Urothelium cell line (cell line): Measurements from ENCODE around the gene DTNB.

Experiments
- DNase-seq: peaks from one replicate; pipeline ENCODE4 v3.0.0; 2011; ENCODE audit warnings: low spot score, mixed read lengths
- FAIRE-seq: peaks from 2 replicates; lab custom pipeline; 2011; peaks lifted over from hg19 to GRCh38; lab: Jason Lieb, UNC

The DTNB gene

DNA sequence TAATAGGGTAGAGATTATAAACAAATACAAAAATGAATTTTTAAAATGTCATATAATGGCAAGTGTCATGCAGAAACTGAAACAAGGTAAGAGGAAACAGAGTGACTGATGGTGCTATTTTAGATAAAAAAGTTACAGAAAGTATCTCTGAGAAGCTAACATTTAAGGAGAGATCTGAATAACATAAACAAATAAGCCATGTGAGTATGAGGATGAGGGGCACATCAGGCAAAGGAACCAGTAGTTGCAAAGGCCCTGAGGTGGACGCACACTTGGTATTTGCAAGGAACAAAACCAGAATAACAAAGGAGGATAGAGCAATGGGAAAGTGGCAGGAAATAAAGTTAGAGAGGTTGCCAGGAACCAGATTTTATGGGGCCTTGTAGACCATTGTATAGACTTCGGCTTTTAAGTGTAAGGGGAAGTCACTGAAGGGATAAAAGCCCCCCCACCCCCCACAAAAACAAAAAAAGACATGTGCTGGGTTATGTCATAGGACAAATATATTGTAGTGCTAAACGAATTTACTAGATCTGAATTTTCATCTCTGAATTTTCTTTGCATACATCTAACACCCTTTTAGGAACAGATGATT, 159.2 kb downstream of the DTNB start:
- DNase-seq (no peak), FAIRE-seq (no peak)

DNA sequence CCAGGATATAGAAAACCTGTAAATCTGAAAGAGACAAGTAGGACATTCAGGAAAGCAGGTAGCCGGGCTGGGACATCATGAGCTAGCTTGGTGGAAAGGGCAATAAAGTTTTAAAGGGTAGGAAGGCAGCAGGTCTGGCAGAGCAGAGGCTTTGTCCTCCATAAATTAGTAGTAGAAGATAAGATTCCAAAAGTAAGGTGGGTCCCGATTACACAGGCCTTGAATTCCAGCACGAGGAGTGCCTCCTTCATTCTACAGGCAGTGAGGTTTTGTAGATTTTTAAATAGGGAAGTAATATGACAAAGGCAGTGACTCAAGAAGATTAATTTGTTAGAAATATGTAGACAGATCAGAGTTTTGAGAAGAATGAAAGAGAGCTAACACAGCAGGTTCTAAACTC, 160.7 kb downstream of the DTNB start:
- no peak for FAIRE-seq

DNA sequence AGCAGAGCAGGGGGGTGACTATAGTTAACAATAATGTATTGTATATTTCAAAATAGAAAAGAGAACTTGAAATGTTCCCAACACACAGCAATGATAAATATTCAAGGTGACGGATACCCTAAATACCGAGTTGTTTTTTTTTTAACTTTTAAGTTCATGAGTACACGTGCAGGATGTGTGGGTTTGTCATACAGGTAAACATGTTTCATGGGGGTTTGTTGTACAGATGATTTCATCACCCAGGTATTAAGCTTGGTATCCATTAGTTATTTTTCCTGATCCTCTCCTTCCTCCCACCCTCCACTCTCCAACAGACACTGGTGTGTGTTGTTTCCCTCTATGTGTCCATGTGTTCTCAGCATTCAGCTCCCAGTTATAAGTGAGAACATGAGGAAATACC, 167.2 kb downstream of the DTNB start:
- DNase-seq (no peak), FAIRE-seq (peak; percentile 53)

More for the DNA sequence above, 160.7 kb downstream of the DTNB start:
- DNase-seq, result no peak

DNA sequence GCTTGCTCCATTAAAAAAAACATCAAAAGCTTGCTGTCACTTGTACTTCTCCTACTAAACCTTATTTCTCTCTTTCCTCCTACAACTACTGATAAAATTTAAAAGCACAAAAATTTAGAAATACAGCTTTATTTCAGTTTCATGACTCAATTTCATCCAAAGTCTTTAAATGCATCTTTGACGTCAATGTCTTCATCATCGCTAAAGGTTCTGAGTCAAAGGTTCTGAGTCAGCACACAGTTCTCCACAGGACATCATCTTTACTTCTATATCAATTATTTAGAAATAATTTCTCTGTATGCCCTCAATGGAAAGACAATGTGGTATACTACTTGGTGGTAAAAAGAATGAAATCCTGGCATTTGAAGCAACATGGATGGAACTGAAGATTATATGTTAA, 167.8 kb downstream of the DTNB start:
- FAIRE-seq, result no peak
- DNase-seq, result no peak

DNA sequence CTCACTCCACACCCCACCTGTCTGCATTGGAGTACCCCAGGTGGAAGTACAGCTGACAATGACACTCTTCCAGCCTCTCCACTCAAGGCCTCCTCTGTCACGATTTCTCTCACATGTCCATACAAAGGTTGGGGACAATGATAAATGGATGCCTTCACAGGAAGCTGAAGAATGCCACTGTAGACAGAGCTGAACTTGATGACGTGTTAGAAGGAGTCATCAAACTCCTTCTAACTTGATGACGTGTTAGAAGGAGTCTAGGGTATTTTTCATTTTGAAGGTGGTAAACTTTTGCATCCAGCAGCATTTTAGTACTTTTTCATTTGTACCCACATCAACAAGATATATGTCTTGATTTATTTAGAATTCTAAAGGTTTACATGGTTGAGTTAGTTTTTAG, 168.2 kb downstream of the DTNB start:
- DNase-seq (no peak), FAIRE-seq (no peak)

DNA sequence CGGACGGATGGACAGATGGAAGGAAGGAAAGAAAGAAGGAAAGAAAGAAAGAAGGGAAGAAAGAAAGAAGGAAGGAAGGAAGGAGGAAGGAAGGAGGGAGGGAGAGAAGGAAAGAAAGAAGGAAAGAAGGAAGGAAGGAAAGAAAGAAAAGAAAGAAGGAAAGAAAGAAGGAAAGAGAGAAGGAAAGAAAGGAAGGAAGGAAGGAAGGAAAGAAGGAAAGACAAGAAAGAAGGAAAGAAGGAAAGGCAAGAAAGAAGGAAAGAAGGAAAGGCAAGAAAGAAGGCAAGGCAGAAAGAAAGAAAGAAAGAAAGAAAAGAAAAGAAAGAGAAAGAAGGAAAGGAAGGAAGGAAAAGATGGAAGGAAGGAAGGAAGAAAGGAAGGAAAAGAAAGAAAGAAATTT, 169.1 kb downstream of the DTNB start:
- FAIRE-seq, result no peak
- no peak for DNase-seq

DNA sequence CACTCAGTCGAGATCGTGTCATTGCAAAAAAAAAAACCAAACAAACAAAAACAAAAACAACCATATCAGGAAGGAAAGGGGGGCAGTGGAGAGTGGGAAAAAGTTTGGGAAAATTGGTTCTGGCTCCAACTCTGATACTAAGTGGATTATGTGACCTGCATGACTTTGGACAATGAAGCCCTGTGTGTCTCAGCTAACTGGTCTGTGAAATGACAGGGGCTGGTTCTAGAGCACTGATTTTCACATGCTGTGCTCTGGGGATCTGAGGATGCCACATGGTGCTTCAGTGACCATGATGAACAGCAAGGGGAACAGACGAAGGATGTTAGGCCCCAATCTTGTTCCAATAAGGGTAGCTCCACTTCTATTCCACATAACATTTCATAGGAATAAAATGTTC, 174.2 kb downstream of the DTNB start:
- DNase-seq, result no peak
- no peak for FAIRE-seq

DNA sequence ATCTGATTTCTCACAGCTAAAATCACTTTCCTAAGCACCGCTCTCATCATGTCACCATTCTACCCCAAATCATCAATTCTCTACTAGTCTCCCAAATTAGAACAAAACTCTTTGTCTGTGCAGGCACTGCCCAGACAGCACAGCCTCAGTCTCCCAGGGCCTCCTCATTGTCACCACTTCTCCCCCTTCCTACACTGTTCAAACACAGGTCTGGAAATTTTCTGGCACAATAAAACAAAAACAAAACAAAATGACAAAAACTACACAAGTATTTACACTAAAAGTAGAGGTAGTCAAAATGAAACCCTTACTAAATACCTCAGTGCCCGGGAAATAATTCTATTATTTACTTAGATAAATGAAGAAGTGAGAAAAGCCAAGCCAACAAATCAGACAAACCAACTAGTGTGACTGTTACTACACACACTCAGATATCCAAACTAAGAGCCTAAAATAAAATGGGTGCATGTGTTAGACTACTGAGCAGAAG, 175.4 kb downstream of the DTNB start:
- FAIRE-seq, result no peak
- no peak for DNase-seq

DNA sequence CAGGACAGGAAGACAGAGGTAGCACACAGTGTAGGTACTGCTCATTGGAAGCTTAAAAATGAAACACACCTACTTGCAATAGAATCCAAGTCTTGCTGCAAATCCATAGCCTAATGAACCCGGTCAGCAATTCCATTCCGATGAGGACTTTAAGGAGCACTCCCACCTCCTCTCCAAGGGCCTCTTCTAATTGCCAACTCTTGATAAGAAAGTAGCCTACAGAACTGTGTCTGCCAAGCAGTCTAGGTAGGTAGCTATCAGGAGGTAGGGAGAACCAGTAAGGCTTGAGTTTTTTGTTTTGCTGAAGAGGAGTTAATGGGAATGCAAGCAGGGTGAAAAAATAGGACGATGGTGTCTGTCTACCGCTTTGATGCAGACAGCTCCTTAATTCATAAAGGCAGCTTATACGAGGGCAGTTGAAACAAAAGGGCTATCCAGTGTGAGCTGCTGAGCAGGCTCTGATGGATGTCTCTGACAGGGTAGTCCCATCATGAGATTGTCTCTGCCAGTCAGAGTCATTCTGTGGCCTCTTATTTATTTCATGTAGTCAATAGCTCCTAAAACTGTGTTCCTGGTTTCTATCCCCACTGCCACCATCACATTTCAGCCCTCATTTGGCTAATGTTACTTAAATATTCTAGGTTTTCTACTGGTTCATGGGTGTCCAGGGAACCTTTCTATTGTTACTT, 176.0 kb downstream of the DTNB start:
- no peak for FAIRE-seq

DNA sequence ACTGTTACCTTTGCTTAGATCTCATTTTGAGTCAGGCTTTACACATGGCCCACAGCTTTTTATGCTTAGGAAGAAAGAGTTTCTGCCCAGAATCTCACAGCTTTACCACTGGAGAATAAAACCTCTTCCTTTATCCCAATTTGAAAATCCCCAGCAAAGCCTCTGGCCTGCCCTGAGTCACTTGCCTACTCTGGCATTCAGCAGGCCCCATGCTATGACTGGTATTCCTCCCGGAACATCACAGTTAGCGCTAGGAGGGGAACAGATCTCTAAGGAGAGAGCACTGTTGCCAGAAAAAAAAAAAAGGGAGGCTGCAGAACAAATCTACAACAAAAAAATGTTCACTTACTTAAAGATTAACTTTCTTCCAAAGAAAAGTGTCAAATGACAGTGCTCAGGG, 178.8 kb downstream of the DTNB start:
- DNase-seq (no peak), FAIRE-seq (no peak)

More for the DNA sequence above, 176.0 kb downstream of the DTNB start:
- DNase-seq, result no peak

DNA sequence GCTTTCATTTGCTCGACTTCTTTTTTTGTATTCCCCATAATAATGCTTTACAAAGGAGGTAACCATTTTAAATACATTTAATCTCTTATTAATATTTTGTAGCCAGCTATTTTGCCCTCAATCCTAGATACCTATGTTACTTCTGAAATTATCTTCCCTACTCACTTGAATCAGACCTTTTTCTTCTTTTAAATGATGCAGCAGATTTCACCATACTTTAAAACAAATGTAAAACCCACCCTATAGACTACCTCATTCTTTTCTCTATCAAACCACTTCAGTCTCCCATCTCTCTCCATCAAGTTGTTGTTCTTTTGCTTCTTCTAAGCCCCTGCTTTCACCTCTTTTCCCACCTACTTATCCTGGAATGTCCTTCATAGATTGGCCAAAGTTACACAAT, 180.2 kb downstream of the DTNB start:
- FAIRE-seq (no peak), DNase-seq (no peak)

DNA sequence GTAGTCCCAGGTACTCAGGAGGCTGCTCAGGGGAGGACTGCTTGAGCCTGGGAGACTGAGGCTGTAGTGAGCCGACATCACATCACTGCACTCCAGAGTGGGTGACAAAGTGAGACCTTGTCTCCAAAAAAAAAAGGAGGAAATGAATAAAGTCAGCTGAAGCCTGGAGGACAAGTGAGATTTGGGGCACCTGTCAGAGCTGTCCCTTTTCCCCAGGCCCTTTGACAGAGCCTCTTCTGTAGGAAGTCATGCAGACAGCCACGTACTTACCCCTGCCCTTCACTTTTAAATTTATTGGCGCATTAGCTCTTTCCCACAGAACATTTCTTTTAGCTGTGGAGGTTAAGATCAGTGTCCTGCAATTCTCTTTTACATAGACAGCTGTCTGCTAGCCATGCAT, 180.7 kb downstream of the DTNB start:
- DNase-seq (no peak), FAIRE-seq (no peak)

DNA sequence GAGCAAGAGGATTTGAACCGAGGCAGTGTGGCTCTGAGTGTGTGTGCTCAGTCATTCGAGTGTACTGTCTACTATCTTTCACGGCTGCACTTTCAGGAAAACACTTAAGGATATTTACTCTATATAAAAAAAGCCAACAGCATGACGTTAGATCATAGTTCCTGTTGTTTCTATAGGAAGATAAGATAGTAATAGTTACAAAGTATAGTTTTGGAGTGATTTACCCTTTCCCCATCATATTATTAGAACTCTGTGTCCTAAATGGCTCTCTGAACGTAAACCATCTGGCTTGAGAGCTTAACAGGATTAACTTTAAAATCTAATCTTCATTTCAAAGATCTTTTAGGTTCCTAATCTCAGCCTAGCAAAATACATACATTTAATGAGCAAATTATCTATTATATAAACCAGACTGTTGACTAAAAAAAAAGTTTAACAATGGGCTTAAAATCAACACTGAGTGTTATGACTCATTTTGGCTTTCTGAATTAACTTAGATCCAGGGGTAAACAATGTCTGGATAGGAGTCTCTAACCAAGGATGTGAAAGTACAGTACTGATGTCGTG, 181.3 kb downstream of the DTNB start:
- peak; percentile 27 for DNase-seq
- FAIRE-seq, result no peak

DNA sequence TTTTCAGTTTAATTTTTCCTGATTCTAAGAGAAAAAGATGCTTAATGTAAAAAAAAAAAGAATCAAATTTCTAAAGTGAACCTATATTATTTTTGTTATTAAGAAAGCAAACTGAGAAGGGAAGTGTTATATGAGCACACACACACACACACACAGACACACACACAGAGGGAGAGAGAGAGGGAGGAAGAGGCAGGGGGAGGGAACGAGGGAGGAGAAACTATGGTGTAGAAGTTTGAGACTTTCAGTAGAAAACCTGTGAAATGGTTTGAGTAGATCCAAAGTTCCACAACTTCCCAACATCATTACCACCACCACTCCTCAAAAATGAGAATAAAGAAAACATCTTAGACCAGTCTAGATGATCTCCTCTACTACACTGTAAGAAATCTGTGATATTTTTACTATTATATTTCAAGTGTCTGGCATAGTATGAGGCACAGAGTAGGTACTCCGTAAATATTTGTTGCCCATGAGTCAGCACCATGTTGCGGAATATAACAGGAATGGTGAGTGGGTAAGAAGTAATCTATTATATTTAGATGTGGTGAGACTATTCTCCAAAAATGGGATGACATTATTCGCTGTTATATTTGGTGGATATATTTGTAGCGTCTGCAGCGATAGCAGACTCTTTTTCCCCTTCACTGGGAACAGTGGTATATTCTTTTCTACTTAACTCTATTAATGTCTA, 182.2 kb downstream of the DTNB start:
- peak; percentile 31 for DNase-seq

DNA sequence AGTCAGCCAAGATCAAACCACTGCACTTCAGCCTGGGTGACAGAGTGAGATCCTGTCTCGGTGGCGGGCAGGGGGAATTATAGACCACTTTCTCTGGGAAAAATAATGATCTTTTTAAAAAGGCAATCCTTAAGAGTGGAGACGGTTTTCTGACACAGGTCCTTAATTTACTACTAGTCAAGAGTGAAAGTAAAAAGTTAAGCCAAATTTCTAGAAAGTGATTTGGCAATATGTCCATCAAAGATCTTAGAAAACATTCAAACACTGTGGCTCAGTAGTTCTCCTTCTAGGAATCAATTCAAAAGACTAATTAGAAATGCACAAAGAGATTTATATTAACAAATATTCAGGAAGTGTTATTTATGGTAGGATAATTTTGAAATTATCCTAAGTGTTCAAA, 183.2 kb downstream of the DTNB start:
- DNase-seq (no peak), FAIRE-seq (no peak)

More for the DNA sequence above, 182.2 kb downstream of the DTNB start:
- no peak for FAIRE-seq

DNA sequence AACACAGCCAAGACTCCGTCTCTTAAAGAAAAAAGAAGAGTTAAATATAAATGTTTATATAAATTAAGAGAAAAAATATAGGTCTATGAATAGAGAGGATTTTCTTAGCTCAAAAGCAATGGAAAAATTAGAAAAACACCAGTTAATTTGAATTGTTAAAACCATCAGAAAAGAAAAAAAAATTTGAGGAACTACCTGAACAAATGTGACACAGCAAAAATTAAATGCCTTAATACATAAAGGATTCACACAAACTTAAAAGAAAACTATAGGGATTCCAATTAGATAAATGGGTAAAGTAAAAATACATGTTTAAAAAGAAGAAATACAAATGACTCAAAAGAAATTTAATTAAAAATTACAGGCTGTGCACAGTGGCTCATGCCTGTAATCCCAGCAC, 183.7 kb downstream of the DTNB start:
- DNase-seq (no peak), FAIRE-seq (no peak)

DNA sequence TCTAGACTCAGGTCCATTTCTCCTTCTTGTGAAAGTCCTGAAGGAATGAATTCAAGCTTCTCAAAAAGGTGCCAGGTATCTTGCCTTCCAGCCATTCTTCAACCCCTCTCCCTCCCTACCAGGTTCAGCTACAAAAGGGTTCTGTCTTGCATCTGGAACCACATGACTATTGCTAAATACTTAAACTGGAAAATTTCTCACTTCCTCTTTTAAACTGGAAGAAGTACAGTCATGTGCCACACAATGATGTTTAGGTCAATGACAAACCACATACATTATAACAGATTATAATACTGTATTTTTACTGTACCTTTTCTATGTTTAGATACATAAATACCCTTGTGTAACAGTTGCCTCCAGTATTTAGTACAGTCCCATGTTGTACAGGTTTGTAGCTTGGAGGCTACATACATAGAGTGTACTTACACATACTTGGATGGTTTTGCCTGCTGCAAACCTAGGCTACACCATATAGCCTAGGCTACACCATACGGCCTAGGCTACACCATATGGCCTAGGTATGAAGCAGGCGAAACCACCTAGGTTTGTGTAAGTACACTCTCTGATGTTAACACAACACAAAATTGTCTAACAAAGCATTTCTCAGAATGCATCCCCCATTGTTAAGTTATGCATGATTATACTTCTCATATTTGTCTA, 189.6 kb downstream of the DTNB start:
- DNase-seq (no peak), FAIRE-seq (peak; percentile 53)

DNA sequence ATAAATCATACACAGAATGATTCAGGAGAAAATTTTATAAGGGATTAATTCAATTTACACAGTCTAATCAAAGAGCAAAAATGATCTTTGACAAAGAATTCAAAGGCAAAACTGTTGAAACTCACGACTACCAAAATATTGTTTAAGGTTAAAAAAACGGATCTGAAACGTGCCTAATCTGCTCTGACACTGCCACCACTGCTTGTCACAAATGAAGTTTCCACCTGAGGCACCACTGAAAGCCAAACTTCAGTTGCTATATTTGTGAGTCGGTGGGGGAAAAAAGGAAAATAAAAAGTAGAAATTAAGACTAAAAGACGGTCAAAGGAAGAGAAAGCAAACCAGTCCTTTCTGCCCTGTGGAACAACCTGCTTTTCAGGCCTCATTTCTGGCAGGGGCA, 191.0 kb downstream of the DTNB start:
- no peak for FAIRE-seq
- DNase-seq, result no peak

DNA sequence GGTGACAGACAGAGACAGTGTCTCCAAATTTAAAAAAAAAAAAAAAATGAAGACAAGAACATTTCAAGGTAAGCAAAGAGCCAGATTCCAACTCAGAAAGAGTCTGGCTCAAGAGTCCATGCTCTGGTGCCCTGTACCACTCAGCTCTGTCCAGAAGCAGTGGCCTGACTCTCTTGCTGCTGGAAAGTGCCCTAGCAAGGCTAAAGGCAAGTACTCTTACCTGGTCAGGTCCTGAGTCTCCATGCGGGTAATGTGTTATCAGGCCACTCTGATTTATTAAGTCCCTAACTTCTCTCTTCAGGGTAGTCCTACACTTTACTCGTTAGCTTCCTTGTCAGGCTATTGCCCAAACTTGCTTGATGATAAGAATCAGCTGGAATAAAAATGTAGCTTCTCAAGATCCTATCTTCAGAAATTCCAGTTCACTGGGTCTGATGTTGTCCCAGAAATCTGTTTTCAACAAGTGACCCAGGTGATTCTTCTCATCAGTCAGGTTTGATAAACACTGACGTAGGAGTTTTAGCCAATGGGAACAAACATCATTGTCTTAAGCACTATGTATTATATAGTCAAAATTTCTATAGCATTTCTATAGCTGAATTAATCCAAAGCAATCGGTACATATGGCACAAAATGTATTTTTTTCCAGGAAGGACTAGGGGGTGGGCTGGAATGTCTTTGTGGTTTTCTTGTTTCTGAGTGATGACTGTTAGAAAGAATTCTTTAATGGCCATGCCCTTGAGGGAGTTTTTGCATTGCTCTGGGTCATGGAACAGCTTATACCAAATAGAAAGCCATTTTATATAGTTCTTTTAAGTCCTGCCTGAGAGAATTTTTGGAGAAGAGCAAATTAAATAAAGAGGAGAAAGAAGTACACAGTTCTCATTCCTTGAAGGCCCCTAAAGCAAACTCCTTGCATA, 191.7 kb downstream of the DTNB start:
- peak; percentile 41 for DNase-seq

DNA sequence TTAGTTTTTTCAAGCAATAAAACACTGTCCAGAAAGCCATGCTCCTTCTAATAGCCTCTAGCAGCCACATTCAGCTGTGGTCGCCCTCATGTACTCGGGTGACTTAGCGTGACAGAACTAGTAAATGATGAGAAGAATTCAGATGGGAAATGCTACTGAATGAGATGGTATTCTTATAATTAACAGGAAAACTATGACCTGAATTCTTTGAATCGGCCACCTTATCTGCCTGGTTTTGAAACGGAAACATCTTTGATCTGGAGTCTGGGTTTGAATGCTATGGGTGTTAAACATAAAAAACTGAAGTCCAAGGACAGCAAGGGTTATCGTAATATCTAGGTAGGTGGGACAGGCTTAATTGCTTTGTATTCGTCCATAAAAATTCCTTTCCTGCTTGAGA, 192.8 kb downstream of the DTNB start:
- FAIRE-seq, result no peak

More for the DNA sequence above, 191.7 kb downstream of the DTNB start:
- no peak for FAIRE-seq

More for the DNA sequence above, 192.8 kb downstream of the DTNB start:
- DNase-seq, result no peak
